ENCODE measurements around the gene ELMO1.

DNA sequence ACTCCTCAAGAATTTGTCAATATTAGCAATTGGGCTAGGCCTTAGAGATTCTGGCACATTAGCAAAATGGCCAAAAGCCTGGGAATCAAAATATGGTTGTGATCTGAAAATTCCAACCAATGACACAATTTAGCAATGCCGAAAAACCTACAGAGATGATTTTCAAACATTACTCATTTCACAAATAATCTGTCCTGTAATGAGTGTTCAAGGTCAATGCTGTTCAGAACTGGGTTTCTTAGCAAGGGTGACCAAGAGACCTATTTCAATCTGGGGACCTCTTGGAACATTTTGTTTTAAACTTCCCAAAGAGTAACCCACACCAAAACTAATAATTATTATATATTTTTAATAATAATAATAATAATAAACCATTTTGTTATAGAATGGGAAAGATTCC, 24.1 kb downstream of the ELMO1 start:
- TF ChIP-seq, protein P1, sequence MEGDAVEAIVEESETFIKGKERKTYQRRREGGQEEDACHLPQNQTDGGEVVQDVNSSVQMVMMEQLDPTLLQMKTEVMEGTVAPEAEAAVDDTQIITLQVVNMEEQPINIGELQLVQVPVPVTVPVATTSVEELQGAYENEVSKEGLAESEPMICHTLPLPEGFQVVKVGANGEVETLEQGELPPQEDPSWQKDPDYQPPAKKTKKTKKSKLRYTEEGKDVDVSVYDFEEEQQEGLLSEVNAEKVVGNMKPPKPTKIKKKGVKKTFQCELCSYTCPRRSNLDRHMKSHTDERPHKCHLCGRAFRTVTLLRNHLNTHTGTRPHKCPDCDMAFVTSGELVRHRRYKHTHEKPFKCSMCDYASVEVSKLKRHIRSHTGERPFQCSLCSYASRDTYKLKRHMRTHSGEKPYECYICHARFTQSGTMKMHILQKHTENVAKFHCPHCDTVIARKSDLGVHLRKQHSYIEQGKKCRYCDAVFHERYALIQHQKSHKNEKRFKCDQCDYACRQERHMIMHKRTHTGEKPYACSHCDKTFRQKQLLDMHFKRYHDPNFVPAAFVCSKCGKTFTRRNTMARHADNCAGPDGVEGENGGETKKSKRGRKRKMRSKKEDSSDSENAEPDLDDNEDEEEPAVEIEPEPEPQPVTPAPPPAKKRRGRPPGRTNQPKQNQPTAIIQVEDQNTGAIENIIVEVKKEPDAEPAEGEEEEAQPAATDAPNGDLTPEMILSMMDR (IDR thresholded peaks at IDR 0.05): no peak
- no peak for TF ChIP-seq POLR2A (IDR thresholded peaks at IDR 0.05)

Measured in body of pancreas (tissue), 4 donors.